Kidney (tissue), 14 donors: ENCODE data around the gene EPHB1. TPM values are rescaled to one million over a fixed set of nuclear protein-coding genes. Genes with fewer than 3 reads are reported as not detected.

Experiments used
- DNase-seq, 5 donors: peaks; one replicate each; pipeline ENCODE4 v3.0.0-alpha.2; 2013 to 2020
- FAIRE-seq: peaks from 2 replicates; lab custom pipeline; 2012; peaks lifted over from hg19 to GRCh38; lab: Jason Lieb, UNC
- H3K27ac ChIP-seq, 2 donors: one replicate each; pipeline ENCODE4 v1.7.0; 2013; ENCODE audit warnings: low read depth in 2 of 2, low read length in 2 of 2, inconsistent platforms in 1 of 2
- H3K27me3 ChIP-seq: one replicate; pipeline ENCODE4 v1.7.1; 2013; ENCODE audit warnings: low read length, inconsistent platforms; ENCODE audit not compliant: control insufficient read depth, insufficient read depth
- H3K36me3 ChIP-seq, 3 donors: one replicate each; pipeline versions ENCODE4 v1.7.0 to v1.7.1; 2013; ENCODE audit warnings: low read length in 3 of 3, control low read depth in 1 of 3, inconsistent platforms in 1 of 3; ENCODE audit not compliant: insufficient read depth in 3 of 3, control insufficient read depth in 2 of 3
- H3K4me1 ChIP-seq, 3 donors: one replicate each; pipeline versions ENCODE4 v1.7.0 to v1.7.1; 2013; ENCODE audit warnings: low read length in 3 of 3, inconsistent platforms in 1 of 3, low read depth in 1 of 3; ENCODE audit not compliant: control insufficient read depth in 2 of 3, insufficient read depth in 2 of 3
- H3K4me3 ChIP-seq, 3 donors: one replicate each; pipeline versions ENCODE4 v1.7.0 to v1.8.1; 2013; ENCODE audit warnings: low read length in 3 of 3, control low read depth in 1 of 3, inconsistent platforms in 1 of 3
- H3K9ac ChIP-seq, 3 donors: one replicate each; pipeline versions ENCODE4 v1.7.0 to v1.7.1; 2013; ENCODE audit warnings: low read length in 3 of 3, control low read depth in 1 of 3, inconsistent platforms in 1 of 3
- H3K9me3 ChIP-seq, 3 donors: one replicate each; pipeline versions ENCODE4 v1.7.0 to v1.7.1; 2013; ENCODE audit warnings: low read length in 3 of 3, control low read depth in 1 of 3, inconsistent platforms in 1 of 3; ENCODE audit not compliant: control insufficient read depth in 2 of 3, insufficient read depth in 1 of 3
- intact Hi-C: fragments of 100-400 bp; cut with DNase I; formaldehyde crosslinking; loops from one replicate; pipeline ENCODE4 v1.11.1; 2022
- polyA plus RNA-seq: library from polyadenylated mRNA; stranded (reverse); fragments of 350-450 nt; fragmentation: Illumina TruSeq; extraction: RNeasy Lipid Tissue Mini Kit (QIAGEN cat#74804); gene quantifications from one replicate; pipeline ENCODE4 v1.2.3, GENCODE V29; 2014; ENCODE audit warnings: low read depth, low replicate concordance; ENCODE audit not compliant: insufficient read depth
- total RNA-seq: library from RNA; stranded (reverse); fragmentation: NEBNext Ultra II Directional; extraction: Animal tissue kit (Norgen Biotek cat#: 25700); gene quantifications from one replicate; pipeline ENCODE4 v1.2.1, GENCODE V29; 2021
- TF ChIP-seq, protein P1 (sequence below): IDR thresholded peaks from 3 replicates; pipeline ENCODE4 v1.5.1; 2012; ENCODE audit warnings: mild to moderate bottlenecking, moderate library complexity, borderline replicate concordance; ENCODE audit not compliant: insufficient read depth; ENCODE audit errors: extremely low read depth
- donor health status: control.
- donor health status: control.
- donor health status: control.
- donor health status: control.
- donor health status: control.
- donor health status: DM: yes; HTN: yes; CAD: no.
- donor health status: Normal renal cell carcinoma (clear cell type).

Gene EPHB1
- total and polyA plus RNA-seq, 2 donors from 2014 or later = 0.39 to 3.2 TPM

DNA sequence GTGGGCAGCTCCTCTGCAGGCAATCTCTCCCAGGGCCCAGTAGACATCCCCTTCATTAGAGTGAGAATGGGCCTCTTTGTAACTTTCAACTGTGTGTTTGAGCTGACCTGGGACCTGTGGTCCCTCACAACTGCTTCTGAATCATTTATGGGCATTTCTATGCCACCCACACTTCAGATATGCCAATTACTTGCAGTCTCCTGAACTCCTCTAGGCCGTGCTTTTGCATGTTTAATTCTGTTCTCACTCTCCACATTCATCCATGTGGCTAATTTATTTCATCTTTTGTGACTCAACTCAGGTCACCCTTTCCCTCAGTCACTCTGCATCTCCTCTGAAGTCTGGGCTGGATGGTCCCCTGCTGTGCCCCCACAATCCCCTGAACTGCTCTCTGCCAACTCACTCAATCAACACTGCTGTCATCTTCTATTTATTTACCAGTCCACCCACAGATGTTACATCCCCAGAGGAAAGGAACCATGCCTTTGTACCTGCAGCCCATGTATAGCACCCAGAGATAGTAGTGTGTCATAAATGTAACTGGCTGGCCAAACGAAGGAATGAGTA, 364.7 kb downstream of the EPHB1 start:
- no peak overlapping the region for H3K4me3 ChIP-seq
- TF ChIP-seq, protein P1, sequence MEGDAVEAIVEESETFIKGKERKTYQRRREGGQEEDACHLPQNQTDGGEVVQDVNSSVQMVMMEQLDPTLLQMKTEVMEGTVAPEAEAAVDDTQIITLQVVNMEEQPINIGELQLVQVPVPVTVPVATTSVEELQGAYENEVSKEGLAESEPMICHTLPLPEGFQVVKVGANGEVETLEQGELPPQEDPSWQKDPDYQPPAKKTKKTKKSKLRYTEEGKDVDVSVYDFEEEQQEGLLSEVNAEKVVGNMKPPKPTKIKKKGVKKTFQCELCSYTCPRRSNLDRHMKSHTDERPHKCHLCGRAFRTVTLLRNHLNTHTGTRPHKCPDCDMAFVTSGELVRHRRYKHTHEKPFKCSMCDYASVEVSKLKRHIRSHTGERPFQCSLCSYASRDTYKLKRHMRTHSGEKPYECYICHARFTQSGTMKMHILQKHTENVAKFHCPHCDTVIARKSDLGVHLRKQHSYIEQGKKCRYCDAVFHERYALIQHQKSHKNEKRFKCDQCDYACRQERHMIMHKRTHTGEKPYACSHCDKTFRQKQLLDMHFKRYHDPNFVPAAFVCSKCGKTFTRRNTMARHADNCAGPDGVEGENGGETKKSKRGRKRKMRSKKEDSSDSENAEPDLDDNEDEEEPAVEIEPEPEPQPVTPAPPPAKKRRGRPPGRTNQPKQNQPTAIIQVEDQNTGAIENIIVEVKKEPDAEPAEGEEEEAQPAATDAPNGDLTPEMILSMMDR = no peak
- H3K4me1 ChIP-seq = peaks cover 0 to 2% (median 0%) of the 10 kb centered on the region in 3 donors
- H3K9me3 ChIP-seq = no peaks in the 10 kb centered on the region
- no peak overlapping the region for H3K27ac ChIP-seq
- DNase-seq = no peak
- H3K27me3 ChIP-seq = no peaks in the 10 kb centered on the region
- no peak for FAIRE-seq
- no peak overlapping the region for H3K9ac ChIP-seq
- intact Hi-C loops = no loop called here
- H3K36me3 ChIP-seq = no peaks in the 10 kb centered on the region

DNA sequence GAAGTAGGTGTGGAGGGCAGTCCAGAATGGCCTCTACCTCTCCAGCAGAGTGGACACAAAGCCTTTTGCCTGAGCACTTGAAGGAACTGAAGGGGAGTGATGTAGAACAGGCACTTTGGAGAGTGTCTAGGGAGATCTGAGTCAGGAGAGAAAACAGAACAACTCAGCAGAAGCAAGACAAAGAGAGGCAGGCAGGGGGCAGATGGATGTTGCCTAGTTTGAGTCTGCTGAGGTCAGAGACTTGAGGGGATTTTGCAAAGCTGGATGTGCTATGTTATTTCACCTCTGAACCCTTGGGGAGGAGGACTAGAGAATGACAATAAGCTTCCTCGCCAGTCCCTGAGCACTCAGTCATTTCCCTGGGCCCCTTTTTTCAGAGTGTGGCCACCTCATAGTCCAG, 366.4 kb downstream of the EPHB1 start:
- H3K27ac ChIP-seq = no peak overlapping the region
- FAIRE-seq (no peak), DNase-seq (no peak)
- intact Hi-C loops = no loop called here
- no peaks in the 10 kb centered on the region for H3K9me3 ChIP-seq
- no peaks in the 10 kb centered on the region for H3K36me3 ChIP-seq
- no peak overlapping the region for H3K4me3 ChIP-seq
- H3K27me3 ChIP-seq = no peaks in the 10 kb centered on the region
- H3K9ac ChIP-seq = no peak overlapping the region
- TF ChIP-seq, protein P1 = no peak
- H3K4me1 ChIP-seq = peaks cover 0 to 2% (median 0%) of the 10 kb centered on the region in 3 donors

DNA sequence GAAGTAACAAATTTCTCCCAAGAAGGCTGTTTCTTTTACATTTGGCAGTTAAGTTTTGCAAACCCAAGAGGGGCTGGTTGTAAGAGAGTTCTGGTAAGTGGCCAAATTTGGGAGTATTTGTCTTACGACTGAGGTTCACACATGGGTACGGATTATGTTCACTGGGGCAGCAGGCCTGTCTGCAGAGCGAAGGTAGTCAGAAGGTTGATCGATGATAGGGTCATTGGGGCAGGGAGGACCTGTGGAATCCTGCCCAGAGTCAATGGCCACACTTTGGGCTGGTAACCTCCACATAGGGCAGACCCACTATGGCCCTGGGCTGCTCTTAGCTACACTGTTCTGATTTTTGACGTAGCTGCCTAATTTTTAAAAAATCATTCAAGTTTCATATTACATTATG, 368.6 kb downstream of the EPHB1 start:
- Histone ChIP-seq H3K27me3 (no peaks in the 10 kb centered on the region), H3K27ac (no peak overlapping the region), H3K4me1 (no peaks in the 10 kb centered on the region), H3K9me3 (no peaks in the 10 kb centered on the region), H3K36me3 (no peaks in the 10 kb centered on the region), H3K4me3 (no peak overlapping the region), H3K9ac (no peak overlapping the region)
- TF ChIP-seq, protein P1 = no peak
- intact Hi-C loops = no loop called here
- no peak for DNase-seq
- FAIRE-seq = no peak

DNA sequence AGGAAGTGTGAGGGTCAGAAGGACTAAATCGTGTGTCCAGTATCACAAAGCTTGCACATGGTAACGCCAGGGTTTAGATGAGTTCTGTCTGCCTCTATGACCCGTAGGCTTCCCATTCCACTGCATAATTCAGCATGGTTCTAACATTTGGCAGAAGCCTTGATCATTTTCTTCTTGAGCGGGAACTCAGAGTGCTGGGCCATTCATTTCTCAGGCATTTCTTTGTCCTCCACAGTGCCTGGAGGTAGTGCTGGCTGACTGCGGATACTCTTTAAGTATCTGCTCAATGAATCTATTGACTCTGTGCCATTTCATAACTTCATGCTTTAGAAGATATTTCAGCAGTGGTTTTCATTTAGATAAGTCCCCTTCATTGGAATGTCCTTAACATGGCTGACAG, 370.2 kb downstream of the EPHB1 start:
- no peaks in the 10 kb centered on the region for H3K27me3 ChIP-seq
- TF ChIP-seq, protein P1 = no peak
- no peaks in the 10 kb centered on the region for H3K4me1 ChIP-seq
- H3K9ac ChIP-seq = no peak overlapping the region
- no peak overlapping the region for H3K4me3 ChIP-seq
- H3K36me3 ChIP-seq = no peaks in the 10 kb centered on the region
- no peak overlapping the region for H3K27ac ChIP-seq
- no peaks in the 10 kb centered on the region for H3K9me3 ChIP-seq
- no peak for DNase-seq
- no peak for FAIRE-seq
- intact Hi-C loops = no loop called here
